Stimulated activated CD8-positive, alpha-beta memory T cell treated with anti-CD3 and anti-CD28 coated beads, Interleukin-15, amount 100 ng/mL, for 1 hour (primary cell): ENCODE measurements around the gene ATXN1.
"Not testable (repeated sequence)": the region's sequence is repeated elsewhere in the genome, so short reads cannot be mapped to it uniquely, and the experiment has no call there.

Experiments
- DNase-seq: peaks from one replicate; pipeline ENCODE4 v3.0.0-alpha.2; 2020; ENCODE audit warnings: low read depth

Gene ATXN1

GRCh38 chr6:16473184-16473907 is 287.9 kb downstream of the ATXN1 start:
- DNase-seq, result no peak

GRCh38 chr6:16472349-16473069 is 288.8 kb downstream of the ATXN1 start:
- no peak for DNase-seq

- no peak for DNase-seq
Measured at GRCh38 chr6:16471910-16472297, 289.4 kb downstream of the ATXN1 start.

GRCh38 chr6:16471222-16471909 is 289.9 kb downstream of the ATXN1 start:
- DNase-seq, result no peak

- no peak for DNase-seq
Measured at GRCh38 chr6:16470502-16471221, 290.6 kb downstream of the ATXN1 start.

GRCh38 chr6:16468991-16469615 is 292.2 kb downstream of the ATXN1 start:
- DNase-seq, result no peak

- DNase-seq, result no peak
Measured at GRCh38 chr6:16466800-16467553, 294.3 kb downstream of the ATXN1 start.

GRCh38 chr6:16464045-16464444 is 297.2 kb downstream of the ATXN1 start:
- no peak for DNase-seq

- DNase-seq, result not testable (repeated sequence)
Measured at GRCh38 chr6:16463246-16463645, 298.0 kb downstream of the ATXN1 start.

GRCh38 chr6:16461491-16461890 is 299.8 kb downstream of the ATXN1 start:
- DNase-seq, result no peak

GRCh38 chr6:16459472-16459871 is 301.8 kb downstream of the ATXN1 start:
- DNase-seq, result not testable (repeated sequence)

GRCh38 chr6:16452348-16452747 is 308.9 kb downstream of the ATXN1 start:
- DNase-seq, result no peak

GRCh38 chr6:16450821-16451220 is 310.4 kb downstream of the ATXN1 start:
- DNase-seq, result no peak

GRCh38 chr6:16450285-16450684 is 311.0 kb downstream of the ATXN1 start:
- no peak for DNase-seq

GRCh38 chr6:16446273-16446672 is 315.0 kb downstream of the ATXN1 start:
- DNase-seq, result no peak

GRCh38 chr6:16442031-16442430 is 319.2 kb downstream of the ATXN1 start:
- no peak for DNase-seq

- DNase-seq, result no peak
Measured at GRCh38 chr6:16441262-16441661, 320.0 kb downstream of the ATXN1 start.

GRCh38 chr6:16440636-16441212 is 320.5 kb downstream of the ATXN1 start:
- no peak for DNase-seq

- DNase-seq, result no peak
Measured at GRCh38 chr6:16438718-16439591, 322.3 kb downstream of the ATXN1 start.

- DNase-seq, result no peak
Measured at GRCh38 chr6:16437984-16438383, 323.3 kb downstream of the ATXN1 start.
